GM15510 (cell line): Measurements from ENCODE around the gene KCNC3.

Experiments used
- POLR2A ChIP-seq: IDR thresholded peaks from 3 replicates; pipeline ENCODE4 v1.6.1; 2011; ENCODE audit warnings: borderline replicate concordance; ENCODE audit not compliant: insufficient read length; ENCODE audit errors: extremely low read depth

Gene KCNC3

GRCh38 chr19:50310759-50311465, 18.3 kb downstream of the KCNC3 start:
- TF ChIP-seq POLR2A, result no peak

DNA sequence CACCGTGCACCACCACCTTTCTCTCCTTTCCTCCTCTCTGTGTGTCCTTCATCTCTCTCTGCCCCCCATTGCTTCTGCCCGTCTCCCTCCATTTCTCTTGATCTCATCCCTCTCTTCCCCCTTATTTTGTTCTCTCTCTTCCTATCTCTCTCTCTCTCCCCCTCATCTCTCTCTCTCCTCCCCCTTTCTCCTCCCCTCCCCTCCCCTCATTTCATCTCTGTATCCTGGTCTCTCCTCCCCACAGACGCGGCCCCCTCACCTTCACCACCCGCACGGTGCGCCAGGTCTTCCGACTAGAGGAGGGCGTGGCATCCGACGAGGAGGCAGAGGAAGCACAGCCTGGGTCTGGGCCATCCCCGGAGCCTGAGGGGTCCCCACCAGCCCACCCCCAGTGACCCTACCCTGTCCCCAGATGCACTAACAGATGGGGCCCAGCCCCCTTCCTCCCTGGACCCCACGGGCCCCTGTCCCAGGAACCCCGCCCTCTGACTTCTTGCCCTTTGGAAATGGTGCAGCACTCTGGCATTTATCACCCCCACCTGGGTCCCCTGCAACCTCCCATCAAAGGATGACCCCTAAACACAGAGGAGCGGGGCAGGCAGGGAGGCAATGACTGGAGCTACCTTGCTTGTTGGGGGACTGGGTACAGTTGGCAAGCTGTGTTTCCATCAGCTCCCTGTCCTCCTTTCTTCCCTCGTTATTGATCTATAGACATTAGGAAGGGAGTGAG, 19.6 kb downstream of the KCNC3 start:
- TF ChIP-seq POLR2A, result no peak

- TF ChIP-seq POLR2A, result no peak
These were observed 20.2 kb downstream of the KCNC3 start for GRCh38 chr19:50308991-50309390.

GRCh38 chr19:50303558-50303957, 25.6 kb downstream of the KCNC3 start:
- no peak for TF ChIP-seq POLR2A

DNA sequence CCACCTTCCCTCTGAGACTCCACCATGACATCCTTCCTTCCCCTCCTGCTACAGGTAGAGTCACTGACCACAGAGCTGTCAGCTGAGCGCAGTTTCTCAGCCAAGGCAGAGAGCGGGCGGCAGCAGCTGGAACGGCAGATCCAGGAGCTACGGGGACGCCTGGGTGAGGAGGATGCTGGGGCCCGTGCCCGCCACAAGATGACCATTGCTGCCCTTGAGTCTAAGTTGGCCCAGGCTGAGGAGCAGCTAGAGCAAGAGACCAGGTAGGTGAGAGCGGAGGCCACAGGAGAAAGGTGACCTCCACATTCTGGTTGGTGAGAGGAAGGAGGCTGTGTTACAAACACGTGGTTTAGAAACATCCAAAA, 27.6 kb downstream of the KCNC3 start:
- TF ChIP-seq POLR2A, result no peak

GRCh38 chr19:50300814-50301606, 28.2 kb downstream of the KCNC3 start:
- TF ChIP-seq POLR2A, result no peak

DNA sequence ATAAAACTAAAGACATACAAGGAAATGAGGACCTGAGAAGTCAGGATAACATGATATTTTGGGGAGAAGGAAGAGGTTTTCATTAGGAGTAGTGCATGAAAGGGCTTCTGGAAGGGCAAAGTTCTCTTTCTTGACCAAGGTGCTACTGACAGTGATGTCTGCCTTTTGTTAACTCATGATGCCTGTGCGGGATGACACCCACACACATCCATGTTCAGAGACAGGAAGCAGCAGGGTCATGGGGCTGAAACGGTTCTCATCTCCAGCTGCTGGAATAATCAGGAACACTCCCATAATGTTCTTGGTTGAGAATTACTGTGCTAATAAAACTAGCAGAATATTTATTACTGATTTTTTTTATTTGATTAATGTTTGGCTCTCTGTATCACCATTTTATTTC, 29.1 kb downstream of the KCNC3 start:
- TF ChIP-seq POLR2A, result no peak

DNA sequence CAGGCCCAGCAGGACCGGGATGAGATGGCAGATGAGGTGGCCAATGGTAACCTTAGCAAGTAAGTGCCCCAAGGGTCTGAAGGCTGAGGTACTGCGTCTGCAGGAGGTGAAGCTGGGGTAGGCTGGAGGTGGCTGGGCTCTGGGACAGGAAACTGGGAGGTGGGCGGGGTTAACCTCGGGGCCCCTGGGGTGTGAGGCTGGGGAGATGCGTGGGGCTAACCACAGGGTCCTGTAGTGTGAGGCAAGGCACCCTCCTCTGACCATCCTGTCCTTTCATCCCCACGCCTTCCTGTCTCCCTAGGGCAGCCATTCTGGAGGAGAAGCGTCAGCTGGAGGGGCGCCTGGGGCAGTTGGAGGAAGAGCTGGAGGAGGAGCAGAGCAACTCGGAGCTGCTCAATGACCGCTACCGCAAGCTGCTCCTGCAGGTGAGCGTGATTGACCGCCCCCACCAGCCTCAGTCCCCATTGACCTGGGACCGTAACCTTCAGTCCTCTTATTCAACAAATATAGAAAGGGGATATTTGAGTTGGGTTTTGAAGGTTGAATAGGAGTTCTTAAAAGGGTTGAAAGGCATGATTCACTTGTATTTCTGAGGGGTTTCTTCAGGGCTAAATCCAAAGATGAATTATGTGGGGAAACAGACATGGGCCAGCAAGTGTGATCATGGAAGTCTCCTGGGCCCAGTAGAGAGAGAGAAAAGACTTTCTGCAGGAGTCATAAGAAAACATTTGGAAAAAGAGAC, 35.7 kb downstream of the KCNC3 start:
- TF ChIP-seq POLR2A, result no peak

DNA sequence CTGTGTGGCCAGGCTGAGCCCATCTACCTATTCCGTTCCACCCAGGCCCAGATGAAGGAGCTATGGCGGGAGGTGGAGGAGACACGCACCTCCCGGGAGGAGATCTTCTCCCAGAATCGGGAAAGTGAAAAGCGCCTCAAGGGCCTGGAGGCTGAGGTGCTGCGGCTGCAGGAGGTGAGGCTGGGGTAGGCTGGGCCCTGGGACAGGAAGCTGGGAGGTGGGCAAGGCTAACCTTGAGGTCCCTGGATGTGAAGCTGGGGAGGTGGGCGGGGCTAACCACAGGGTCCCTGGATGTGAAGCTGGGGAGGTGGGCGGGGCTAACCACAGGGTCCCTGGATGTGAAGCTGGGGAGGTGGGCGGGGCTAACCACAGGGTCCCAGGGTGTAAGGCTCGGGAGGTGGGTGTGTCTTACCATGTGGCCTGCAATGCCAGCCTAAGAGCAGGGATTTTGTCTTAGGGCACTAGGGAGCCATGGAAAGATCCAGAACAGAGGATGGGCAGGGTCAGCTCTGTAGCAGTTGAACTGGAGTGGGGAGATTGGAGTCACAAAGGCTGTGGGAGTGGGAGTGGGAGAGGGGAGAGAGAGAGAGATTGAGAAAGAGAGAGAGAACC, 36.9 kb downstream of the KCNC3 start:
- TF ChIP-seq POLR2A, result no peak

- no peak for TF ChIP-seq POLR2A
These were observed 38.4 kb downstream of the KCNC3 start for GRCh38 chr19:50290775-50291174.

DNA sequence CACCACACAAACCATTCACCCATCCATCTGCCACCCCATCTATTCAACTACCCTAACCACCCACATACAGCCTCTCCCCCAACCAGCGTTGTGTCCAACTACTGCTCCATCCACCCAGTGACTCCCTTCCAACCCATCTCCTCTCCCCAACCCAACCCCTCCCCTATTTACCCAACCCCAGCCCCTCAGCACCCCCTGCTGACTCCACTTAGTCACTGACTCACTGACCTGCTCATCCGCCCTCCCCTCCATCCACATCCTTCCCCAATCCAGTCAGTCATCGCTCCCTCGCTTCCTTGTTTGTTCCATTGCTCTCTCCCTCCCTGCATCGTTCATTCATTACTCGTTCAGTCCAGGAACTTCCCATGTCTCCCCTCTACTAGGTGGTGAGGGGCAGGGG, 39.2 kb downstream of the KCNC3 start:
- no peak for TF ChIP-seq POLR2A

- no peak for TF ChIP-seq POLR2A
These were observed 40.2 kb downstream of the KCNC3 start for GRCh38 chr19:50288954-50289353.

GRCh38 chr19:50287331-50287730, 41.8 kb downstream of the KCNC3 start:
- no peak for TF ChIP-seq POLR2A

- TF ChIP-seq POLR2A, result no peak
These were observed 42.7 kb downstream of the KCNC3 start for GRCh38 chr19:50286443-50286842.

GRCh38 chr19:50285833-50286232, 43.3 kb downstream of the KCNC3 start:
- no peak for TF ChIP-seq POLR2A

GRCh38 chr19:50281491-50281890, 47.7 kb downstream of the KCNC3 start:
- no peak for TF ChIP-seq POLR2A
